Left lung (tissue), 10 donors: ENCODE measurements around the gene NPC1. TPM values are rescaled to one million over a fixed set of nuclear protein-coding genes. Genes with fewer than 3 reads are reported as not detected.

Experiments
- ATAC-seq: fragments of 200-7000 bp; cut with Tn5 transposase; one replicate; pipeline ENCODE4 v1.9.1; 2020; ENCODE audit warnings: moderate library complexity
- DNase-seq, 4 donors: peaks; one replicate each; pipeline ENCODE4 v3.0.0-alpha.2; 2013 to 2020
- H3K27ac ChIP-seq, 2 donors: fragments of 200-600 bp; sonication (generic) in 1 of 2; one replicate each; pipeline versions ENCODE4 v1.5.0 to v1.8.0; 2020 to 2021
- H3K27me3 ChIP-seq, 2 donors: fragments of 200-600 bp; sonication (generic) in 1 of 2; one replicate each; pipeline versions ENCODE4 v1.5.0 to v1.8.0; 2020 to 2021
- H3K36me3 ChIP-seq, 2 donors: fragments of 200-600 bp; sonication (generic) in 1 of 2; one replicate each; pipeline versions ENCODE4 v1.5.0 to v1.8.0; 2020 to 2021
- H3K4me1 ChIP-seq, 2 donors: fragments of 200-600 bp; one replicate each; pipeline ENCODE4 v1.8.0; 2021
- H3K4me3 ChIP-seq, 2 donors: fragments of 200-600 bp; sonication (generic) in 1 of 2; one replicate each; pipeline versions ENCODE4 v1.5.0 to v1.8.0; 2020 to 2021; ENCODE audit warnings: mild to moderate bottlenecking in 1 of 2
- H3K9me3 ChIP-seq, 2 donors: fragments of 200-600 bp; sonication (generic) in 1 of 2; one replicate each; pipeline versions ENCODE4 v1.5.0 to v1.8.0; 2020 to 2021
- CTCF ChIP-seq, 2 donors: fragments of 200-600 bp; sonication (generic) in 1 of 2; IDR thresholded peaks; one replicate each; pipeline versions ENCODE4 v1.5.0 to v1.8.0; 2021; ENCODE audit warnings: antibody characterized with exemption in 2 of 2
- intact Hi-C, 2 donors: fragments of 100-400 bp; cut with DNase I; formaldehyde crosslinking; loops; one replicate each; pipeline versions ENCODE4 v1.11.2 to v1.14.2; 2022
- polyA plus RNA-seq, 6 donors: library from polyadenylated mRNA; unstranded; fragments of 120-200 nt; gene quantifications; one replicate each; pipeline ENCODE4 v1.2.1, GENCODE V29; 2013; ENCODE audit not compliant: insufficient read length in 6 of 6
- total RNA-seq, 2 donors: library from RNA; stranded (reverse); fragmentation: NEBNext Ultra II Directional; extraction: Animal tissue kit (Norgen Biotek cat#: 25700); gene quantifications; one replicate each; pipeline ENCODE4 v1.2.1, GENCODE V29; 2021
- donor health status: DM: no; HTN: yes; CAD: no.
- donor health status: DM: no; HTN: no; CAD: no.

NPC1 gene
- total and polyA plus RNA-seq, 8 donors = 23.9 to 138 (median 27.4) TPM

GRCh38 chr18:23632615-23633014 is 46.3 kb upstream of the NPC1 start:
- H3K4me3 ChIP-seq = no peak overlapping the region
- TF ChIP-seq CTCF (IDR thresholded peaks at IDR 0.05) = no peak
- no peak overlapping the region for H3K27ac ChIP-seq
- DNase-seq (no peak), ATAC-seq (no peak)
- H3K36me3 ChIP-seq = no peaks in the 10 kb centered on the region
- intact Hi-C loops = no loop called here
- H3K27me3 ChIP-seq = no peaks in the 10 kb centered on the region
- no peaks in the 10 kb centered on the region for H3K4me1 ChIP-seq
- H3K9me3 ChIP-seq = no peaks in the 10 kb centered on the region

DNA sequence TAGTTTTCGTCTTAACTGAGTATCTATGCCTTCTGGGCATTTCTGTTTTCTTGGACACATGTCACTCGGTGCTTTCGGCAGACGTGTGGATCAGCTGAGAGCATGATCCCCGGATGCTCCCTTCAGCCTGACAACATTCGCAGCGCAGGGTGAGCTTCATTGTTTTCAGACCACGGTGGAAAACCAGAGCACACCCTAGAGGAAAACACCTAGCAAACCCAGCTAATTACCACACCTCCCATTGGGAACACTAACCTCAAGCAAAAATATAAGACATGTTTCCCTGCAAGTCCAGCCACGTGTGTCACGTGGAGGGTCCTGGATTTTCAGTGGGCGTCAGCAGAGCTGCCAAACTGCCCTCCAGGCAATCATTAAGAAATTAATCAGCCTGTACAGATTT is 45.4 kb upstream of the NPC1 start:
- TF ChIP-seq CTCF (IDR thresholded peaks at IDR 0.05) = no peak
- Histone ChIP-seq H3K4me3 (no peak overlapping the region), H3K27ac (no peak overlapping the region), H3K4me1 (no peaks in the 10 kb centered on the region), H3K27me3 (no peaks in the 10 kb centered on the region), H3K9me3 (no peaks in the 10 kb centered on the region), H3K36me3 (no peaks in the 10 kb centered on the region)
- intact Hi-C loops = no loop called here
- no peak for DNase-seq
- no peak for ATAC-seq

GRCh38 chr18:23631312-23631711 is 45.0 kb upstream of the NPC1 start:
- TF ChIP-seq CTCF (IDR thresholded peaks at IDR 0.05) = no peak
- no peak overlapping the region for H3K4me3 ChIP-seq
- ATAC-seq (no peak), DNase-seq (no peak)
- no peaks in the 10 kb centered on the region for H3K27me3 ChIP-seq
- intact Hi-C loops = no loop called here
- H3K27ac ChIP-seq = no peak overlapping the region
- H3K9me3 ChIP-seq = no peaks in the 10 kb centered on the region
- H3K36me3 ChIP-seq = no peaks in the 10 kb centered on the region
- no peaks in the 10 kb centered on the region for H3K4me1 ChIP-seq

GRCh38 chr18:23629444-23629946 is 43.2 kb upstream of the NPC1 start:
- no peaks in the 10 kb centered on the region for H3K36me3 ChIP-seq
- H3K27ac ChIP-seq = peak overlapping the region in 1 of 2 donors; percentile 71
- peak; percentile 91 for ATAC-seq
- H3K4me3 ChIP-seq = no peak overlapping the region
- DNase-seq = peak; percentile 35 to 81 (median 71)
- intact Hi-C loops = loop anchor here in 1 of 2 donors (10.0 kb wide), 1 partner anchor 295 kb away; no protein-coding TSS in a partner anchor
- H3K27me3 ChIP-seq = no peaks in the 10 kb centered on the region
- H3K9me3 ChIP-seq = no peaks in the 10 kb centered on the region
- TF ChIP-seq CTCF (IDR thresholded peaks at IDR 0.05) = no peak
- no peaks in the 10 kb centered on the region for H3K4me1 ChIP-seq

DNA sequence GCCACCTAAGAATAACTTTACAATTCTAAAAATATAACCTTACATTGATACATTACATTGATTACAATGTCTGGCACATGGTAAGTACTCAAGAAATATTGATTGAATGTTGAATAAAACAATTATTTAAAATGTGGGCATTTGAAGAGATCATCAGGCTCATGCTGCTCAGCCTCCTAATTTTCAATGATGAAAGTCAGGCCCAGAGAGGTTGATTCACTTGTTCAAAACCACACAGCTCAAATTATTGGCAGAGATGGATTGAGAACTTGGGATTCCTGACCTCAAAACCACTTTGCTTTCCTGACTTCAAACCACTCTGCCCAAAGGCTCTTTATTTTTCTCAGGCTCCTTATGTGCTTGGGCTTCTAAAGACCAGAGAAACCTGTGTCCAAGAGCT is 41.7 kb upstream of the NPC1 start:
- no peaks in the 10 kb centered on the region for H3K27me3 ChIP-seq
- H3K9me3 ChIP-seq = no peaks in the 10 kb centered on the region
- no peak for TF ChIP-seq CTCF (IDR thresholded peaks at IDR 0.05)
- no peaks in the 10 kb centered on the region for H3K36me3 ChIP-seq
- H3K4me1 ChIP-seq = no peaks in the 10 kb centered on the region
- intact Hi-C loops = loop anchor here in 1 of 2 donors (10.0 kb wide), 1 partner anchor 297 kb away; no protein-coding TSS in a partner anchor
- ATAC-seq (no peak), DNase-seq (no peak)
- H3K27ac ChIP-seq = peak overlapping the region in 1 of 2 donors; percentile 35
- no peak overlapping the region for H3K4me3 ChIP-seq
